ENCODE data around the gene MBNL1.

- TF ChIP-seq, protein P1, sequence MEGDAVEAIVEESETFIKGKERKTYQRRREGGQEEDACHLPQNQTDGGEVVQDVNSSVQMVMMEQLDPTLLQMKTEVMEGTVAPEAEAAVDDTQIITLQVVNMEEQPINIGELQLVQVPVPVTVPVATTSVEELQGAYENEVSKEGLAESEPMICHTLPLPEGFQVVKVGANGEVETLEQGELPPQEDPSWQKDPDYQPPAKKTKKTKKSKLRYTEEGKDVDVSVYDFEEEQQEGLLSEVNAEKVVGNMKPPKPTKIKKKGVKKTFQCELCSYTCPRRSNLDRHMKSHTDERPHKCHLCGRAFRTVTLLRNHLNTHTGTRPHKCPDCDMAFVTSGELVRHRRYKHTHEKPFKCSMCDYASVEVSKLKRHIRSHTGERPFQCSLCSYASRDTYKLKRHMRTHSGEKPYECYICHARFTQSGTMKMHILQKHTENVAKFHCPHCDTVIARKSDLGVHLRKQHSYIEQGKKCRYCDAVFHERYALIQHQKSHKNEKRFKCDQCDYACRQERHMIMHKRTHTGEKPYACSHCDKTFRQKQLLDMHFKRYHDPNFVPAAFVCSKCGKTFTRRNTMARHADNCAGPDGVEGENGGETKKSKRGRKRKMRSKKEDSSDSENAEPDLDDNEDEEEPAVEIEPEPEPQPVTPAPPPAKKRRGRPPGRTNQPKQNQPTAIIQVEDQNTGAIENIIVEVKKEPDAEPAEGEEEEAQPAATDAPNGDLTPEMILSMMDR (IDR thresholded peaks at IDR 0.05): no peak
- no peak for TF ChIP-seq EZH2phosphoT487 (IDR thresholded peaks at IDR 0.05)
These were observed 178.8 kb downstream of the MBNL1 start for GRCh38 chr3:152447511-152447910.

All from neural progenitor cell (in vitro differentiated cells).